ENCODE data around the gene NAV1. TPM values are rescaled to one million over a fixed set of nuclear protein-coding genes. Genes with fewer than 3 reads are reported as not detected.

Gene NAV1
- total RNA-seq, 2 donors from 2014 or later: 13.1 to 29.1 TPM

DNA sequence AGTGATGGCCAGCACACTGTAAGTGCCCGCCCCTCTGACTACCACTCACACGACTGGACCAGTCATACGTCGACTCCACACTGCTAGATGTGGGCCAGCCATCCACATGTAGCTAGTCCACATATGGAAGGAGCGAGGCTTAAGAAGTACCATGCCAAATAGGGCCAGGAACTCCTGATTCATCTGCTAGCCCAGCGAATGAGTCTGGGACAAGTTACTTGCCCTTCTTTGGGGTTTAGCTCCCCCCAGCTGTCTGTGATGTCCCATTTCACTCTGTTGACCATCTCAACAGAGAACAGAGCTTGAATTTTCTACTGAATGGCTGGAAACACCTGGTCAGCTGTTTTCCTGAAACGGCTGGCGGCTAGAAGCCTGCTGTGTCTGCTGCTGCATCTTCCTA, 37.8 kb upstream of the NAV1 start:
- no peak for DNase-seq (ENCODE audit: low spot score)
- peaks cover 22% of the 10 kb centered on the region for H3K4me1 ChIP-seq (replicated peaks)

GRCh38 chr1:201501812-201502510, 37.0 kb upstream of the NAV1 start:
- TF ChIP-seq POLR2A (IDR thresholded peaks at IDR 0.05) (no peak), POLR2AphosphoS5 (IDR thresholded peaks at IDR 0.05) (peak; percentile 42)
- TF ChIP-seq, protein P1, sequence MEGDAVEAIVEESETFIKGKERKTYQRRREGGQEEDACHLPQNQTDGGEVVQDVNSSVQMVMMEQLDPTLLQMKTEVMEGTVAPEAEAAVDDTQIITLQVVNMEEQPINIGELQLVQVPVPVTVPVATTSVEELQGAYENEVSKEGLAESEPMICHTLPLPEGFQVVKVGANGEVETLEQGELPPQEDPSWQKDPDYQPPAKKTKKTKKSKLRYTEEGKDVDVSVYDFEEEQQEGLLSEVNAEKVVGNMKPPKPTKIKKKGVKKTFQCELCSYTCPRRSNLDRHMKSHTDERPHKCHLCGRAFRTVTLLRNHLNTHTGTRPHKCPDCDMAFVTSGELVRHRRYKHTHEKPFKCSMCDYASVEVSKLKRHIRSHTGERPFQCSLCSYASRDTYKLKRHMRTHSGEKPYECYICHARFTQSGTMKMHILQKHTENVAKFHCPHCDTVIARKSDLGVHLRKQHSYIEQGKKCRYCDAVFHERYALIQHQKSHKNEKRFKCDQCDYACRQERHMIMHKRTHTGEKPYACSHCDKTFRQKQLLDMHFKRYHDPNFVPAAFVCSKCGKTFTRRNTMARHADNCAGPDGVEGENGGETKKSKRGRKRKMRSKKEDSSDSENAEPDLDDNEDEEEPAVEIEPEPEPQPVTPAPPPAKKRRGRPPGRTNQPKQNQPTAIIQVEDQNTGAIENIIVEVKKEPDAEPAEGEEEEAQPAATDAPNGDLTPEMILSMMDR (IDR thresholded peaks at IDR 0.05): no peak
- H3K9me3 ChIP-seq: no peaks in the 10 kb centered on the region
- DNase-seq (ENCODE audit: low spot score): peak; percentile 37
- intact Hi-C loops (cut with DNase I): no loop called here
- no peaks in the 10 kb centered on the region for H3K36me3 ChIP-seq
- no peak overlapping the region for H3K4me3 ChIP-seq
- H3K4me1 ChIP-seq (replicated peaks): peaks cover 14% of the 10 kb centered on the region
- H3K27me3 ChIP-seq (replicated peaks; ENCODE audit: insufficient read depth): no peaks in the 10 kb centered on the region
- WGBS: 52% methylated on average over 9 of the region's 10 CpGs
- peak overlapping the region; percentile 91 to 96 for H3K27ac ChIP-seq

More for the DNA sequence above, 37.8 kb upstream of the NAV1 start:
- Histone ChIP-seq H3K27ac (peak overlapping the region; percentile 91 to 96), H3K4me3 (no peak overlapping the region), H3K27me3 (replicated peaks; ENCODE audit: insufficient read depth) (no peaks in the 10 kb centered on the region), H3K9me3 (no peaks in the 10 kb centered on the region), H3K36me3 (no peaks in the 10 kb centered on the region)
- intact Hi-C loops (cut with DNase I): no loop called here
- TF ChIP-seq, protein P1 (IDR thresholded peaks at IDR 0.05): no peak
- no peak for TF ChIP-seq POLR2AphosphoS5 (IDR thresholded peaks at IDR 0.05)
- no peak for TF ChIP-seq POLR2A (IDR thresholded peaks at IDR 0.05)
- 58% methylated on average over 8 of the region's 8 CpGs for WGBS

DNA sequence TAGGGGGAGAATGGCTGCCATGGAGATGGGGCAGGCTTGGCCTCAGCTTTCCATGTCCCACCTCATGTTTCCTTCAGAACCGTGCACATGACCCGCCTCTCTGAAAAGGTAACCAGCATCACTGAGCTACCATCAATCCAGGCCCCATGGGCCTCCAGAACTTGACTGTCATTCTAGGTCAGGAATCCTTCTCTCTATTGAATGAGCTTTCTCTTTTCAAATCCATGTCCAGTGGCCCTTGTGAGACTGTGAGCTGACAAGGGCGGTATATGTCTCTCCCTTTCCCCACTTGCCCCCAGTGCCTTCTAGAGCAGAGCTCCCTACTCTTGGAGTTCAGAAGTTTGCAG, 36.4 kb upstream of the NAV1 start:
- TF ChIP-seq, protein P1 (IDR thresholded peaks at IDR 0.05): no peak
- TF ChIP-seq POLR2A (IDR thresholded peaks at IDR 0.05): no peak
- no peak for TF ChIP-seq POLR2AphosphoS5 (IDR thresholded peaks at IDR 0.05)
- H3K36me3 ChIP-seq: no peaks in the 10 kb centered on the region
- intact Hi-C loops (cut with DNase I): no loop called here
- 47% methylated on average over 3 of the region's 3 CpGs for WGBS
- peaks cover 16% of the 10 kb centered on the region for H3K4me1 ChIP-seq (replicated peaks)
- H3K9me3 ChIP-seq: no peaks in the 10 kb centered on the region
- no peaks in the 10 kb centered on the region for H3K27me3 ChIP-seq (replicated peaks; ENCODE audit: insufficient read depth)
- no peak overlapping the region for H3K4me3 ChIP-seq
- DNase-seq (ENCODE audit: low spot score): no peak
- H3K27ac ChIP-seq: peak overlapping the region; percentile 91 to 96

DNA sequence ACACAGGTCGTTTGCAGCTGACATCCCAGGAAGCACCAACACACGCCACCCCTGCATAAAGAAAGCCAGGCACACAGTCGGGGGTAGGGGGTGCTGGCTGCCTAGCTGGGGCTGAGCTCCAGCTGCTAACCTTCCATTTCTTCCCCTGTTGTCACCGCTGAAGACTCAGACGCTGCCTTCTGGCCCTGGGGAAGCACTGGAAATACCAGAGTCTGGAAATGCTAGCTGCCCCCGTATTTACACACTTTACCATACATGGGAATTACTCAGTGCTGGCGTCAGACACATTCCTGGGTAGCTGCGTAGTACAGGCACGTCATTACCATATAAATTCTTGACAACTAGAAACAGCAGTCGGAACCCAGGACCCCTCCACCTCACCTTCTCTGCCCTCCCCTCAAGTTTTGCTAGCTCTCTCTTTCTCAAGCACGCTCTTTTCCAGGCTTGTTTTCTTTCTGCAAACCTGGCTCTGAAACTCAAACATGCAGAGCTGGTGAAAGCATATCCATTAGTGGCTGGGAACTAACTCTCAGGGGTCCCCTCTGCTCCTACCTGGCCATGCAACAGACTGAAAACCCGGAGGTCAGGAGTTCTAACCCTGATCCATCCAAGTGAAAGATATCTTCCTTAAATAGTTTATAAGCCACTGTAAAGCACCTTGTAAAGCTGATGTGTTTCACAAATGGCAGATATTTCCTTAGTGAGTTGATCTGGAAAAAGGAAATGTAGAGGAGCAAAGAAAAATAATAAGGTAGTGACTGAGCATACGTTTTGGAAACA, 35.3 kb upstream of the NAV1 start:
- Histone ChIP-seq H3K36me3 (no peaks in the 10 kb centered on the region), H3K27ac (peak overlapping the region; percentile 91 to 96), H3K27me3 (replicated peaks; ENCODE audit: insufficient read depth) (no peaks in the 10 kb centered on the region), H3K9me3 (no peaks in the 10 kb centered on the region), H3K4me1 (replicated peaks) (peaks cover 21% of the 10 kb centered on the region), H3K4me3 (peak overlapping the region in 1 of 2 donors; percentile 10)
- peak; percentile 82 for DNase-seq (ENCODE audit: low spot score)
- TF ChIP-seq POLR2AphosphoS5 (IDR thresholded peaks at IDR 0.05) (peak; percentile 94), POLR2A (IDR thresholded peaks at IDR 0.05) (peak; percentile 76)
- TF ChIP-seq, protein P1 (IDR thresholded peaks at IDR 0.05): no peak
- WGBS: 18% methylated on average over 13 of the region's 13 CpGs
- intact Hi-C loops (cut with DNase I): loop anchor here (2.0 kb wide), 1 partner anchor 15 kb away; no protein-coding TSS in a partner anchor
